SU-DHL-6 (cell line): ENCODE measurements around the gene NTRK2.
"Not testable (repeated sequence)": the region's sequence is repeated elsewhere in the genome, so short reads cannot be mapped to it uniquely, and the experiment has no call there.

ENCODE experiments used
- H2AFZ ChIP-seq: fragments of 200-600 bp; sonication (generic); 2 replicates; pipeline ENCODE4 v1.6.1; 2014; ENCODE audit warnings: low read depth, mild to moderate bottlenecking, moderate library complexity, mixed read lengths, antibody characterized with exemption, low read length; ENCODE audit not compliant: severe bottlenecking
- H3F3A ChIP-seq: fragments of 200-600 bp; shearing (Covaris generic); 2 replicates; pipeline ENCODE4 v1.6.0; 2016; ENCODE audit warnings: antibody characterized with exemption, mild to moderate bottlenecking; ENCODE audit not compliant: insufficient read depth
- H3K27ac ChIP-seq: fragments of 200-600 bp; sonication (generic); 2 replicates; pipeline ENCODE4 v1.5.1; 2016; ENCODE audit warnings: low read depth, mild to moderate bottlenecking, low read length, moderate library complexity, mixed read lengths
- H3K27me3 ChIP-seq: fragments of 200-600 bp; sonication (generic), shearing (Covaris generic); 2 replicates; pipeline ENCODE4 v1.6.0; 2014; ENCODE audit warnings: mild to moderate bottlenecking, low read length
- H3K36me3 ChIP-seq: fragments of 200-600 bp; sonication (generic); 2 replicates; pipeline ENCODE4 v1.6.1; 2014; ENCODE audit warnings: mild to moderate bottlenecking, low read length, mixed read lengths
- H3K4me2 ChIP-seq: fragments of 300-600, 200-600 bp; shearing (Covaris generic), sonication (generic); 2 replicates; pipeline ENCODE4 v1.6.0; 2014; ENCODE audit warnings: low read length, low read depth, mild to moderate bottlenecking; ENCODE audit not compliant: poor library complexity, severe bottlenecking
- H3K4me3 ChIP-seq: fragments of 200-600 bp; sonication (generic); 2 replicates; pipeline ENCODE4 v1.5.1; 2014; ENCODE audit warnings: antibody characterized with exemption, low read length, mild to moderate bottlenecking, mixed read lengths; ENCODE audit not compliant: insufficient read depth, poor library complexity, severe bottlenecking
- H3K79me2 ChIP-seq: fragments of 200-600 bp; sonication (generic); 2 replicates; pipeline ENCODE4 v1.6.1; 2014; ENCODE audit warnings: mild to moderate bottlenecking, low read length, moderate library complexity; ENCODE audit not compliant: insufficient read depth
- H3K9ac ChIP-seq: fragments of 200-600 bp; sonication (generic); 2 replicates; pipeline ENCODE4 v1.7.0; 2014; ENCODE audit warnings: mild to moderate bottlenecking, low read length
- H3K9me2 ChIP-seq: fragments of 200-600 bp; sonication (generic); replicated peaks from 2 replicates; pipeline ENCODE4 v1.6.1; 2014; ENCODE audit warnings: low read length; ENCODE audit not compliant: insufficient read depth
- H3K9me3 ChIP-seq: fragments of 200-600 bp; sonication (generic); 2 replicates; pipeline ENCODE4 v1.6.1; 2014; ENCODE audit warnings: low read length, mixed read lengths; ENCODE audit not compliant: insufficient read depth
- H4K20me1 ChIP-seq: fragments of 200-600 bp; sonication (generic); 2 replicates; pipeline ENCODE4 v1.6.1; 2014; ENCODE audit warnings: low read depth, mild to moderate bottlenecking, antibody characterized with exemption, low read length, moderate library complexity, mixed read lengths
- EZH2phosphoT487 ChIP-seq: fragments of 200-600 bp; sonication (generic), shearing (Covaris generic); conservative IDR thresholded peaks from 2 replicates; pipeline ENCODE4 v1.6.1; 2018; ENCODE audit warnings: mild to moderate bottlenecking, antibody characterized with exemption, low read length, moderate library complexity, mixed read lengths
- TF ChIP-seq, protein P1 (sequence below): fragments of 200-600 bp; sonication (generic); IDR thresholded peaks from one replicate; pipeline ENCODE4 v1.5.1; 2017; ENCODE audit warnings: antibody characterized with exemption, mild to moderate bottlenecking, low read length, moderate library complexity; ENCODE audit not compliant: insufficient read depth, poor library complexity, severe bottlenecking

NTRK2 gene

DNA sequence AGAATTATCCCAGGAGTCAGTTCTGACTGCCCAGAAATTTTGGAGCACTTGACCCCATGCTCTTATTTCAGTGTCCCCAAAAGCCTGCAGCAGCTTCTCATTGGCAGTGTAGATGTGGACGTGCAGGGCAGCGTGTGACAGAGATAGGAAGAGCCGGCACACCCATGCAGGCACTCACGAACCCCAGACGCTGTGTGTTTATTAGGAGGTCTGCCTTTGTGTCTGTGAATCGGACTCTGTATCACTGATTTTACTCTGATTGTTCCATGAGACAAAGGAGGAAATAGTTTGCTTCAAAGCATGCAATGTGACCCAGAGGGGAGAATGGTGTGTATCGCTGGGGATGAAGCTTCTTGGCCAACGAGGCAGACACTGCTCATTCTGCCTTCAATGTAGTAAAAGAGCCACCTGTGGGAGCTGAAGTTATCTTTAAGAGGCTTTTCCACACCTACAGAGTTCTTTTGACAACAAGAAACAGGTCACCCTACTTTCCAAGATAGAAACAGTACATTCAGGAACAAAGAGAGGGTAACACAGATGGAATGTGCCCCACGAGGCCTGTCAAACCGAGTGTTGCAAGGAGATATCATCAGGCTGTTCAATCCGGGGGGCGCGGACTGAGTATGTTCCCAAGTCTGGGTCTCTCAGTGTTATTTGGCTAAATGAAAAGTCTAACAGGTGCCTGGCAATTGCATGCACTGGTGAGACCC lies 224.0 kb downstream of the NTRK2 start:
- H3K4me3 ChIP-seq, result no peak overlapping the region
- no peak overlapping the region for H3K4me2 ChIP-seq
- no peaks in the 10 kb centered on the region for H3K27me3 ChIP-seq
- H2AFZ ChIP-seq, result no peak overlapping the region
- no peaks in the 10 kb centered on the region for H3F3A ChIP-seq
- no peaks in the 10 kb centered on the region for H3K79me2 ChIP-seq
- H3K36me3 ChIP-seq, result no peaks in the 10 kb centered on the region
- H3K27ac ChIP-seq, result no peak overlapping the region
- TF ChIP-seq EZH2phosphoT487, result no peak
- H4K20me1 ChIP-seq, result no peaks in the 10 kb centered on the region
- H3K9ac ChIP-seq, result no peak overlapping the region
- no peaks in the 10 kb centered on the region for H3K9me2 ChIP-seq
- no peaks in the 10 kb centered on the region for H3K9me3 ChIP-seq

DNA sequence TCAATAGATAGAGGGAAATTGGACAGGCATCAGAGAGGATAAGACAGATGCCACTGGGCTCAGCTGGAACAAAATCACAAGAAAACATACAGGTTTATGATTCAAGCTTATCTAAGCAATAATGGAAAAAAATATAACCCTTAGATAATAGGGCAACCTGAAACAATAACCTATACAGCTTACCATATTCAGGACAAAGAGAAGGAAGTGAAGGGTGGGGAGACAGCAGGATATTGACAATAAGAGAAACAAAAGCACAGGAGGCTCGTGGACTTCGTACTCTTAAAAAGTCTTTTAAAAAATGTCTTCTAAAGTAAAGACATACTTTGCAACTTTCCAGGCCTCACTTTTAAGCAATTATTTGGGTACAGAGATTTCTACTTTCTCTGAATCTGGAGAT lies 225.3 kb downstream of the NTRK2 start:
- H3K9me2 ChIP-seq, result no peaks in the 10 kb centered on the region
- no peak overlapping the region for H2AFZ ChIP-seq
- H3K4me3 ChIP-seq, result no peak overlapping the region
- no peaks in the 10 kb centered on the region for H3K9me3 ChIP-seq
- no peaks in the 10 kb centered on the region for H3K36me3 ChIP-seq
- no peak overlapping the region for H3K27ac ChIP-seq
- H4K20me1 ChIP-seq, result no peaks in the 10 kb centered on the region
- no peaks in the 10 kb centered on the region for H3K79me2 ChIP-seq
- no peaks in the 10 kb centered on the region for H3F3A ChIP-seq
- no peaks in the 10 kb centered on the region for H3K27me3 ChIP-seq
- H3K9ac ChIP-seq, result no peak overlapping the region
- no peak overlapping the region for H3K4me2 ChIP-seq
- no peak for TF ChIP-seq EZH2phosphoT487
- TF ChIP-seq, protein P1, sequence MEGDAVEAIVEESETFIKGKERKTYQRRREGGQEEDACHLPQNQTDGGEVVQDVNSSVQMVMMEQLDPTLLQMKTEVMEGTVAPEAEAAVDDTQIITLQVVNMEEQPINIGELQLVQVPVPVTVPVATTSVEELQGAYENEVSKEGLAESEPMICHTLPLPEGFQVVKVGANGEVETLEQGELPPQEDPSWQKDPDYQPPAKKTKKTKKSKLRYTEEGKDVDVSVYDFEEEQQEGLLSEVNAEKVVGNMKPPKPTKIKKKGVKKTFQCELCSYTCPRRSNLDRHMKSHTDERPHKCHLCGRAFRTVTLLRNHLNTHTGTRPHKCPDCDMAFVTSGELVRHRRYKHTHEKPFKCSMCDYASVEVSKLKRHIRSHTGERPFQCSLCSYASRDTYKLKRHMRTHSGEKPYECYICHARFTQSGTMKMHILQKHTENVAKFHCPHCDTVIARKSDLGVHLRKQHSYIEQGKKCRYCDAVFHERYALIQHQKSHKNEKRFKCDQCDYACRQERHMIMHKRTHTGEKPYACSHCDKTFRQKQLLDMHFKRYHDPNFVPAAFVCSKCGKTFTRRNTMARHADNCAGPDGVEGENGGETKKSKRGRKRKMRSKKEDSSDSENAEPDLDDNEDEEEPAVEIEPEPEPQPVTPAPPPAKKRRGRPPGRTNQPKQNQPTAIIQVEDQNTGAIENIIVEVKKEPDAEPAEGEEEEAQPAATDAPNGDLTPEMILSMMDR, result no peak

DNA sequence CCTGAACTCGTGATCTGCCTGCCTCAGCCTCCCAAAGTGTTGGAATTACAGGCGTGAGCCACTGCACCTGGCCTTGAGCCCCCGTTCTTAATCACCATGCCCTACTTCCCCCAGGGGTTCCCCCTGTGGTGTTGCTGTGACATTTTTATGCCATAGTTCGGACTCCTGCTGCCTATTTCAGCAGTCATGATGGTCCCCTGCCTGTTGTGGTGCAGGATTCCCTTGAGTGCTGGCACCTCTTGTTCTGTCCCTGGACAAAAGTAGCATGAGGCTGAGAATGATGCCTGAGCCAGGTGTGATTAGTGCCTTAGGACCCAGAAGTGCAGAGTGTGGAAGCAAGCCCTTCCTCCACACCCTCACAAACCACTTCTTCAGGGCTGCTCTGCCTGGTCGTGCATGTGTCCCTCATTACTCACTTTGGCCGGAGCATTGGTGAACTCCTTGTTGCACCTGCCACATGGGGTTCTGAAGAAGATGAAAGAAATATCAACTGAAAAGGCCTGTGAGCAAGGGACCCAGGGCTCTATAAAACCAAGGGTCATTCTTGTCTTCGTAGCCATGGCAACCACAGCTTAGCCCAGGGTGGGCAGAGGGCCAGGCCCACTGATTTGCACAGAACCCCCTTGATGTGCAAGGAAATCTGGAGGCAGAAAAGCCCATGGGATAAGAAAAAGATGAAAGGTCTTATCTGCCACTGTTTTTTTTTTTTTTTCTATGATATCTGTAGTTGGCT lies 228.0 kb downstream of the NTRK2 start:
- TF ChIP-seq EZH2phosphoT487, result no peak
- TF ChIP-seq, protein P1, result no peak
- H3K27me3 ChIP-seq, result no peaks in the 10 kb centered on the region
- H3K4me3 ChIP-seq, result no peak overlapping the region
- H3K27ac ChIP-seq, result no peak overlapping the region
- no peak overlapping the region for H2AFZ ChIP-seq
- no peaks in the 10 kb centered on the region for H3K9me3 ChIP-seq
- no peaks in the 10 kb centered on the region for H4K20me1 ChIP-seq
- no peaks in the 10 kb centered on the region for H3K79me2 ChIP-seq
- H3K4me2 ChIP-seq, result no peak overlapping the region
- no peaks in the 10 kb centered on the region for H3F3A ChIP-seq
- no peaks in the 10 kb centered on the region for H3K36me3 ChIP-seq
- no peaks in the 10 kb centered on the region; the same call in 1 of the 2 replicates for H3K9me2 ChIP-seq
- H3K9ac ChIP-seq, result no peak overlapping the region

DNA sequence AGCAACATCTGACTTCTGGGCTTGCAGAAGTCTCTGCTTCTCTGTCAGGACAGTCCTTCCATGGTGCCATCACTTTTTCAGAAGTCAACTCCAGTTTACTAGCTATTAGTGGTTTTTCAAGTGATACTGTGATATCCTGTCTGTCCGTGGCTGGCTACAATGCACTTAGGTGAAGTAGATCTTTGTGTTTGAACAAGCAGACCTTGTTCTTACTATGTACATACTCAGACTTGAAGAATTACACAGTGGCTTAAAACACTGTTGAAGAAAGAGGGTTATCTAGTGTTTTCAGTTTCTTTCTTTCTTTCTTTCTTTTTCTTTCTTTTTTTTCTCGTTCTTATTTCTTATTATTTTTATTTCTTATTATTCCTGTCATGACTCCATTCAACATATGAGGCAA lies 228.7 kb downstream of the NTRK2 start:
- Histone ChIP-seq H3K4me3 (no peak overlapping the region), H3K27ac (no peak overlapping the region), H4K20me1 (no peaks in the 10 kb centered on the region), H3K79me2 (no peaks in the 10 kb centered on the region), H3F3A (no peaks in the 10 kb centered on the region), H2AFZ (no peak overlapping the region), H3K9me3 (no peaks in the 10 kb centered on the region), H3K9ac (no peak overlapping the region), H3K4me2 (no peak overlapping the region), H3K9me2 (no peaks in the 10 kb centered on the region; the same call in 1 of the 2 replicates), H3K27me3 (no peaks in the 10 kb centered on the region), H3K36me3 (no peaks in the 10 kb centered on the region)
- TF ChIP-seq EZH2phosphoT487, result no peak
- TF ChIP-seq, protein P1, result no peak

DNA sequence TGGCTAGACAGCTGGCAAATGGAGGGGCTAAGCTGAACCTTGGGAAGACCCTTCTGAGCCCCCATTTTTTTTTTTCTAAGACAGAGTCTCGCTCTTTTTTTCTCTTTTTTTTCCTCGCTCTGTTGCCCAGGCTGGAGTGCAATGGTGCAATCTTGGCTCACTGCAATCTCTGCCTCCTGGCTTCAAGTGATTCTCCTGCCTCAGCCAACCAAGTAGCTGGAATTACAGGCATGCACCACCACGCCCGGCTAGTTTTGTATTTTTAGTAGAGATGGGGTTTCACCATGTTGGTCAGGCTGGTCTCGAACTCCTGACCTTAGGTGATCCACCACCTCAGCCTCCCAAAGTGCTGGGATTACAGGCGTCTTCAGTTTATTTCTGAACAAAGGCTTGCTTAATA lies 229.1 kb downstream of the NTRK2 start:
- not testable (repeated sequence) for H3K79me2 ChIP-seq, H3K9me3 ChIP-seq, H3K4me2 ChIP-seq, H3K4me3 ChIP-seq, H3K36me3 ChIP-seq, H3F3A ChIP-seq, H3K9me2 ChIP-seq, H2AFZ ChIP-seq, H3K27ac ChIP-seq, H4K20me1 ChIP-seq, H3K9ac ChIP-seq, H3K27me3 ChIP-seq
